Omental fat pad (tissue), 4 donors: Measurements from ENCODE around the gene KCNK18. TPM values are rescaled to one million over a fixed set of nuclear protein-coding genes. Genes with fewer than 3 reads are reported as not detected.

ENCODE experiments used
- ATAC-seq: fragments of 150-250 bp; one replicate; pipeline ENCODE4 v1.9.1; 2016; ENCODE audit warnings: mild to moderate bottlenecking, moderate library complexity; ENCODE audit not compliant: low FRiP score
- DNase-seq: peaks from one replicate; pipeline ENCODE4 v3.0.0-alpha.2; 2019; ENCODE audit warnings: low spot score
- total RNA-seq, 4 donors: library from RNA; depleted of rRNA; stranded (reverse); fragments of >200 nt; gene quantifications; one replicate each; pipeline ENCODE4 v1.1.0, GENCODE V29; 2016
- TF ChIP-seq, protein P1 (sequence below), 3 donors: fragments of 450-650 bp; IDR thresholded peaks; one replicate each; pipeline ENCODE4 v1.5.1; 2016 to 2017; ENCODE audit warnings: antibody characterized with exemption in 3 of 3, mild to moderate bottlenecking in 3 of 3, moderate library complexity in 2 of 3

KCNK18 gene
- total RNA-seq, 4 donors from 2014 or later, result not detected

DNA sequence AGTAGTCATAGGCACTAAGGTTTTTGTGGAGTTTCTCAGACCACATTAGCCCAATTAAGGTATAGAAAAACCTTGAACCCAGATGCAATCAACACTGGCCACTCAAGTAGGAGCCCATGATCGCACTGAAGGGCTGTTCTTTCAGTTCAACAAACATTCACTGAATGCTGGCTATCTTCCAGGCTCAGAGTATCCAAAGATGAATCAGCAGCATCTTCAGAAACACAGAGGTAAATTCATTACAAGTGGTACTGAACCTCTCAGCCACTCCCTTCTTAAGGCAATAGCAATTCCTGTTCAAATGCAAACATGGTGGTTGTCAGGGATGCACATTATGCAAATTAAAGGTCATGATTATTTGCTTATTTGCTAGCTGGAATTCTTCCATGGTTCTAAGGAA is 17.1 kb downstream of the KCNK18 start:
- DNase-seq (no peak), ATAC-seq (no peak)
- TF ChIP-seq, protein P1, sequence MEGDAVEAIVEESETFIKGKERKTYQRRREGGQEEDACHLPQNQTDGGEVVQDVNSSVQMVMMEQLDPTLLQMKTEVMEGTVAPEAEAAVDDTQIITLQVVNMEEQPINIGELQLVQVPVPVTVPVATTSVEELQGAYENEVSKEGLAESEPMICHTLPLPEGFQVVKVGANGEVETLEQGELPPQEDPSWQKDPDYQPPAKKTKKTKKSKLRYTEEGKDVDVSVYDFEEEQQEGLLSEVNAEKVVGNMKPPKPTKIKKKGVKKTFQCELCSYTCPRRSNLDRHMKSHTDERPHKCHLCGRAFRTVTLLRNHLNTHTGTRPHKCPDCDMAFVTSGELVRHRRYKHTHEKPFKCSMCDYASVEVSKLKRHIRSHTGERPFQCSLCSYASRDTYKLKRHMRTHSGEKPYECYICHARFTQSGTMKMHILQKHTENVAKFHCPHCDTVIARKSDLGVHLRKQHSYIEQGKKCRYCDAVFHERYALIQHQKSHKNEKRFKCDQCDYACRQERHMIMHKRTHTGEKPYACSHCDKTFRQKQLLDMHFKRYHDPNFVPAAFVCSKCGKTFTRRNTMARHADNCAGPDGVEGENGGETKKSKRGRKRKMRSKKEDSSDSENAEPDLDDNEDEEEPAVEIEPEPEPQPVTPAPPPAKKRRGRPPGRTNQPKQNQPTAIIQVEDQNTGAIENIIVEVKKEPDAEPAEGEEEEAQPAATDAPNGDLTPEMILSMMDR (IDR thresholded peaks at IDR 0.05), result no peak

DNA sequence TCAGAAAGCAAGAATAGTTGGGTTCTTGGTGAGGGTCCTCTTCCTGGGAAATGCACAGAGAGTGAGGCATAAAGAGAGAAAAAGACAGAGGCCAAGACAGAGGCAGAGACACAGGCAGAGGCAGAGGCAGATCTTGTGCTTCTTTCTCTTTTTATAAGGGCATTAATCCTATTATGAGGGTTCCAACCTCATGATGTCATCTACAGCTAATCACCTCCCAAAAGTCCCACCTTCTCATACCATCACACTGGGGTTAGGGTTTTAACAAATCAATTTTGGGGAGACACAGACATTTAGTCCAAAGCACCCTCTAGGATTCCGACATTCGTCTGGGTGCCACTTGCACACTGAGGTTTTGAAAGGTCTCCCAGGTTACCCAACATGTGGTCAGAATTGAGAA is 17.8 kb downstream of the KCNK18 start:
- no peak for DNase-seq
- TF ChIP-seq, protein P1 (IDR thresholded peaks at IDR 0.05), result no peak
- no peak for ATAC-seq

DNA sequence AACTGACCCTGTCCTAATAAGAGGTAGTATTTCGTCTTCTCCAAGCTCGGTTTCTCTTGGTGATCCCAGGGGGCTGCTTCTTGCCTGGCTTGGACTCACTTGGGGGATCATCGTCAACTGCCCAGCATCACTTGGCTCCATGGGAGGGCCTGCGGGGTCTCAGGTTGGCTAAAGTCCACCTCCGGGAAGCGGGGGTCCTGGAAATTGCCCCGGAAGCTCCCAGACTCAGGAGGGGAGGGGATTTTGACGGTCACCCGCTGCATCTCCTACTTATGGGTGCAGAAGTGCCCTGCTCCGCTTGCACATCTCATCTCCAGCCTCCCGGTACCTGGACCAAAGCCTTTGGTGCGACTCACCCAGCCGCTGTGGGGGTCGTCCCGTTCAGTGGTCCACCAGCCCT is 18.7 kb downstream of the KCNK18 start:
- ATAC-seq (no peak), DNase-seq (no peak)
- TF ChIP-seq, protein P1 (IDR thresholded peaks at IDR 0.05), result no peak

DNA sequence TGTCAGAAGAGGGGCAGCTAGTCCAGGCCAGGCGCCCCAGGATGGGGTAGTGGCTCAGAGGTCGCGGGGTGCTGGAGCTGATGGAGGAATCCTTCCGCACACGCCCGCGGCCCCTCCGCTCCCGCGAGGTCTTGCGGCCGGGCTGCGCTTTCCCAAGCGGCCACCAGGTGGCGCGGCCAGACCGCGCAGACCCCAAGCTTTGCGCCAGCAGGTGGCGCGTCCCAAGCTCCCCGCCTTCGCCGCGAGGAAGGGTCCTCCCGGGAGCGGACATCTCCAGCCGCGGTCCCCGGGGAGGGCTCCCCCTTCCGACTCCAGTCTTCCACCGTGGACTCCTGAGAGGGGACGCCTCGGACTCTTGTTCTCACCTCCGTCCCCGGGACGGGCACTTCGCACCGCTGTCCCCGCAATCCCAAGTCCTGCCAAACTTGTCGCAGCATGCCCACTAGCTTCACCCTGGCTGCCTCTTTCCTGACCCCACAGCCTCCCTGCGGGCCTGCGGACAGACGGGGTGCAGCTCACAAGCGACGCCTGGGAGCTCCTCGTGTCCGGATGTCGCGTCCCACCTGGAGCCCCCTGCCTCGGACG is 19.4 kb downstream of the KCNK18 start:
- ATAC-seq, result peak; percentile 60
- DNase-seq, result peak; percentile 41
- TF ChIP-seq, protein P1 (IDR thresholded peaks at IDR 0.05), result peak in 2 of 3 donors; percentile 88 to 97

DNA sequence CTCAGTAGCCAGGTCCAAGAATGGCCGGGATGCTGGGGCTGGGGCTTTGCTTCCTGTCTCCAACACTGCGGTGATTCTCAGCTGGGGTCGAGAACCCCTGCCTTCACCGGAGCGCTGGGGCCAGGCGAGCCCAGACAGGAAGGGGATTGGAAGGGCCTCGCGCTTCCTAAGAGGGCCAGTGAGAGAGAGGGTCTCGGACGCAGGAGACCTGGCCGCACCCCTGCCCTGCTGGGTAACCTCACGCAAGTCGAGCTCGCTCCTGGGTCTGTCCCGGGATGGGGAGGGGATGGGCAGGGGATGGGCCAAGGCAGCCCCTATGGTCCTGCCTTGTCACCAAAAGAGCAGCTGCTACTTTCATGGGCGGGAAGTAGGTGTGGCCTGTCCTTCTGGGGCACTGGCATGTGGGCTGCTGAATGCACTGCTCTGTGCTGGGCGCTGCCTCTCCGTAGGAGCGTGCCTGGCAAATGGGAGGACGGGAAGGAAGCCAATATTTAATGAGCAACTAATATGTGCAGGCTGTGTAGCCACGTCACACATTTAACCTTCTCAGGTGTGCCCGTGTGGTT is 20.0 kb downstream of the KCNK18 start:
- DNase-seq (no peak), ATAC-seq (no peak)
- TF ChIP-seq, protein P1 (IDR thresholded peaks at IDR 0.05), result no peak

DNA sequence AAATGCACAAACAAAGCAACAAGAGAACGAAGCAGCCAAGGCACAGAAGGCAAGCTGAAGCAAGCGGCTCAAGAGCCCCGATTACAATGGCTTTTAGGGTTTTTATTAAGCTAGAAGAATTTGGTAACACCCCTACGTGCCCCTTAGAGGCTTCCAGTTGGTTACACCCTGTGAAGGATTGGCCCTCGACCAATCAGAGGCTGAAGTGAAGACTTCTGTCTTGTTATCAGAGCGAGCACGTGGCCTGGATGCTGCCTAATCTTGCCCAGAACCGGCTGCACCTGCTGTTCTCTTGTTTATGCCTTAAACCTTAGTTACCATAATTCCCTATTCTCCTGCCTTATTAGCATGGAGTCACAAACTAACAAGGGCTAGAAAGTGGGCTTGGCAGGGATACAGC is 21.4 kb downstream of the KCNK18 start:
- TF ChIP-seq, protein P1 (IDR thresholded peaks at IDR 0.05), result no peak
- ATAC-seq (no peak), DNase-seq (no peak)

DNA sequence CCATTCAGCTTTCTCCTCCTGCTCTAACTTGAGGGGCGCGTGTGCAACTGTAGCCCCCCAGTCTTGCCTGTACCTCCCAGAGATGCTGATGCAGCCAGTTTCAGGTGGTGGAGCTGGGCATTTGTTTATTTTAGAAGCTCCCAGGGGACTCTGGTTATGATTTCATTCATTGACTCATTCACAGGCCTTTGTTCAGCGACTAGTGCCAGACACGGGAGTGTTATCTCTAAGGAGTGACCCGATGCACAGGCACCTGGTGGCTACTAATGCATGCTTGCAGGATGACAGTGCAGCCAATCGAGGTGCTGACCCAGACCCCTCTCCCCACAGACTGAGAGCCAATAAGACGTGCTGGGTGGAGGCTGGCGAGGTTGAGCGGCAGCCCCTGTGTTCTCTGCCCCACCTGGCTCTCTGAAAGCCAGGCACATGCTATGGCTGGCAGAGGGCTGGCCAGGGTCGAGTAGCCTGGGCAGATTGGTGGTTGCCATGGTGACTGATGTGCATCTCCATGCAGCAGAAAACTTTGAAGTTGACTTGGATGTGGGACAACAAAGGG is 23.9 kb downstream of the KCNK18 start:
- TF ChIP-seq, protein P1 (IDR thresholded peaks at IDR 0.05), result no peak
- ATAC-seq (no peak), DNase-seq (no peak)
